ENCODE data around the gene KIFC1. TPM values are rescaled to one million over a fixed set of nuclear protein-coding genes. Genes with fewer than 3 reads are reported as not detected.

The KIFC1 gene
- total and polyA plus RNA-seq, 2 donors from 2014 or later = 2.3 TPM; not detected in 1

GRCh38 chr6:33411632-33412005, 20.0 kb downstream of the KIFC1 start:
- Histone ChIP-seq H3K4me3 (ENCODE audit: low read length in 3 of 3) (peak overlapping the region; percentile 63 to 91 (median 88)), H3K9me3 (ENCODE audit: control insufficient read depth in 2 of 3, insufficient read depth in 1 of 3, low read length in 3 of 3) (no peaks in the 10 kb centered on the region), H3K4me1 (ENCODE audit: control insufficient read depth in 2 of 3, insufficient read depth in 2 of 3, low read depth in 1 of 3, low read length in 3 of 3) (peaks cover 0 to 19% (median 7%) of the 10 kb centered on the region in 3 donors), H3K9ac (ENCODE audit: low read length in 3 of 3) (peak overlapping the region; percentile 39 to 91 (median 44)), H3K27me3 (ENCODE audit: control insufficient read depth, insufficient read depth, low read length) (no peaks in the 10 kb centered on the region), H3K36me3 (ENCODE audit: control insufficient read depth in 2 of 3, insufficient read depth in 3 of 3, low read length in 3 of 3) (peaks cover 0 to 26% (median 22%) of the 10 kb centered on the region in 3 donors), H3K27ac (ENCODE audit: low read depth in 2 of 2, low read length in 2 of 2) (peak overlapping the region; percentile 90 to 93)
- no peak for FAIRE-seq
- no peak for TF ChIP-seq CTCF (IDR thresholded peaks at IDR 0.05; ENCODE audit: borderline replicate concordance, extremely low read depth, insufficient read depth)
- peak in 2 of 5 donors; percentile 49 to 62 for DNase-seq
- intact Hi-C loops (cut with DNase I) = no loop called here

GRCh38 chr6:33412140-33413009, 20.8 kb downstream of the KIFC1 start:
- peaks cover 0 to 26% (median 22%) of the 10 kb centered on the region in 3 donors for H3K36me3 ChIP-seq (ENCODE audit: control insufficient read depth in 2 of 3, insufficient read depth in 3 of 3, low read length in 3 of 3)
- H3K27ac ChIP-seq (ENCODE audit: low read depth in 2 of 2, low read length in 2 of 2) = no peak overlapping the region
- peak overlapping the region in 1 of 3 donors; percentile 91 for H3K4me3 ChIP-seq (ENCODE audit: low read length in 3 of 3)
- H3K4me1 ChIP-seq (ENCODE audit: control insufficient read depth in 2 of 3, insufficient read depth in 2 of 3, low read depth in 1 of 3, low read length in 3 of 3) = peaks cover 0 to 27% (median 7%) of the 10 kb centered on the region in 3 donors
- H3K9ac ChIP-seq (ENCODE audit: low read length in 3 of 3) = no peak overlapping the region
- H3K9me3 ChIP-seq (ENCODE audit: control insufficient read depth in 2 of 3, insufficient read depth in 1 of 3, low read length in 3 of 3) = no peaks in the 10 kb centered on the region
- no peak for FAIRE-seq
- H3K27me3 ChIP-seq (ENCODE audit: control insufficient read depth, insufficient read depth, low read length) = no peaks in the 10 kb centered on the region
- no peak for TF ChIP-seq CTCF (IDR thresholded peaks at IDR 0.05; ENCODE audit: borderline replicate concordance, extremely low read depth, insufficient read depth)
- intact Hi-C loops (cut with DNase I) = no loop called here
- peak in 2 of 5 donors; percentile 58 to 73 for DNase-seq

GRCh38 chr6:33413241-33414120, 21.9 kb downstream of the KIFC1 start:
- H3K27ac ChIP-seq (ENCODE audit: low read depth in 2 of 2, low read length in 2 of 2) = no peak overlapping the region
- H3K36me3 ChIP-seq (ENCODE audit: control insufficient read depth in 2 of 3, insufficient read depth in 3 of 3, low read length in 3 of 3) = peaks cover 0 to 26% (median 22%) of the 10 kb centered on the region in 3 donors
- H3K4me1 ChIP-seq (ENCODE audit: control insufficient read depth in 2 of 3, insufficient read depth in 2 of 3, low read depth in 1 of 3, low read length in 3 of 3) = peaks cover 0 to 29% (median 8%) of the 10 kb centered on the region in 3 donors
- FAIRE-seq (no peak), DNase-seq (no peak)
- no peak overlapping the region for H3K4me3 ChIP-seq (ENCODE audit: low read length in 3 of 3)
- intact Hi-C loops (cut with DNase I) = no loop called here
- H3K9me3 ChIP-seq (ENCODE audit: control insufficient read depth in 2 of 3, insufficient read depth in 1 of 3, low read length in 3 of 3) = no peaks in the 10 kb centered on the region
- no peak overlapping the region for H3K9ac ChIP-seq (ENCODE audit: low read length in 3 of 3)
- no peak for TF ChIP-seq CTCF (IDR thresholded peaks at IDR 0.05; ENCODE audit: borderline replicate concordance, extremely low read depth, insufficient read depth)
- H3K27me3 ChIP-seq (ENCODE audit: control insufficient read depth, insufficient read depth, low read length) = no peaks in the 10 kb centered on the region
